Measurements from ENCODE around the gene SNX14.

- TF ChIP-seq CTCF (IDR thresholded peaks at IDR 0.05 in 8 of 11, conservative IDR thresholded peaks at IDR 0.05 in 3 of 11) (no peak), POLR2A (IDR thresholded peaks at IDR 0.05) (no peak)
Observed at GRCh38 chr6:85460154-85460920, 133.3 kb downstream of the SNX14 start.
